ENCODE data around the gene HSD17B1. TPM values are rescaled to one million over a fixed set of nuclear protein-coding genes. Genes with fewer than 3 reads are reported as not detected.
A peak's percentile ranks its signal among the peaks of the same experiment; 100 is the strongest.

The HSD17B1 gene
- polyA plus RNA-seq, 2 donors, result 4.0 to 9.0 TPM

- Histone ChIP-seq H3K27ac (ENCODE audit: low read depth in 2 of 2, low read length in 1 of 2) (peak overlapping the region; percentile 87 to 88), H3K4me1 (ENCODE audit: control insufficient read depth in 2 of 2, insufficient read depth in 2 of 2, low read length in 1 of 2) (peaks cover 4 to 25% of the 10 kb centered on the region in 2 donors), H3K27me3 (ENCODE audit: control insufficient read depth in 1 of 2, insufficient read depth in 2 of 2, low read length in 2 of 2) (no peaks in the 10 kb centered on the region), H3K36me3 (ENCODE audit: control insufficient read depth in 2 of 2, insufficient read depth in 2 of 2, low read length in 1 of 2) (peaks cover 0 to 11% of the 10 kb centered on the region in 2 donors), H3K4me3 (ENCODE audit: low read depth in 1 of 2, low read length in 2 of 2) (no peak overlapping the region), H3K9me3 (ENCODE audit: control insufficient read depth in 2 of 2, insufficient read depth in 1 of 2, low read depth in 1 of 2, low read length in 1 of 2) (no peaks in the 10 kb centered on the region)
- WGBS, 2 donors, result 74 to 75% methylated on average over 10 to 11 of the region's 11 CpGs
Observed at GRCh38 chr17:42521666-42522262, 31.0 kb upstream of the HSD17B1 start.

GRCh38 chr17:42522263-42522790 lies 30.4 kb upstream of the HSD17B1 start:
- H3K36me3 ChIP-seq (ENCODE audit: control insufficient read depth in 2 of 2, insufficient read depth in 2 of 2, low read length in 1 of 2), result peaks cover 0 to 10% of the 10 kb centered on the region in 2 donors
- H3K4me1 ChIP-seq (ENCODE audit: control insufficient read depth in 2 of 2, insufficient read depth in 2 of 2, low read length in 1 of 2), result peaks cover 4 to 29% of the 10 kb centered on the region in 2 donors
- 77 to 80% methylated on average over 9 of the region's 9 CpGs for WGBS, 2 donors

GRCh38 chr17:42522798-42523278 lies 29.9 kb upstream of the HSD17B1 start:
- Histone ChIP-seq H3K36me3 (ENCODE audit: control insufficient read depth in 2 of 2, insufficient read depth in 2 of 2, low read length in 1 of 2) (peaks cover 0 to 10% of the 10 kb centered on the region in 2 donors), H3K4me3 (ENCODE audit: low read depth in 1 of 2, low read length in 2 of 2) (no peak overlapping the region), H3K4me1 (ENCODE audit: control insufficient read depth in 2 of 2, insufficient read depth in 2 of 2, low read length in 1 of 2) (peaks cover 4 to 29% of the 10 kb centered on the region in 2 donors), H3K27me3 (ENCODE audit: control insufficient read depth in 1 of 2, insufficient read depth in 2 of 2, low read length in 2 of 2) (no peaks in the 10 kb centered on the region), H3K9me3 (ENCODE audit: control insufficient read depth in 2 of 2, insufficient read depth in 1 of 2, low read depth in 1 of 2, low read length in 1 of 2) (no peaks in the 10 kb centered on the region), H3K27ac (ENCODE audit: low read depth in 2 of 2, low read length in 1 of 2) (peak overlapping the region; percentile 87 to 88)
- 87 to 91% methylated on average over 8 of the region's 8 CpGs for WGBS, 2 donors

More at GRCh38 chr17:42522263-42522790, 30.4 kb upstream of the HSD17B1 start:
- Histone ChIP-seq H3K9me3 (ENCODE audit: control insufficient read depth in 2 of 2, insufficient read depth in 1 of 2, low read depth in 1 of 2, low read length in 1 of 2) (no peaks in the 10 kb centered on the region), H3K4me3 (ENCODE audit: low read depth in 1 of 2, low read length in 2 of 2) (no peak overlapping the region), H3K27ac (ENCODE audit: low read depth in 2 of 2, low read length in 1 of 2) (peak overlapping the region; percentile 87 to 88), H3K27me3 (ENCODE audit: control insufficient read depth in 1 of 2, insufficient read depth in 2 of 2, low read length in 2 of 2) (no peaks in the 10 kb centered on the region)

- H3K4me3 ChIP-seq (ENCODE audit: low read depth in 1 of 2, low read length in 2 of 2), result no peak overlapping the region
- peaks cover 0 to 12% of the 10 kb centered on the region in 2 donors for H3K4me1 ChIP-seq (ENCODE audit: control insufficient read depth in 2 of 2, insufficient read depth in 2 of 2, low read length in 1 of 2)
- H3K36me3 ChIP-seq (ENCODE audit: control insufficient read depth in 2 of 2, insufficient read depth in 2 of 2, low read length in 1 of 2), result peaks cover 0 to 10% of the 10 kb centered on the region in 2 donors
- 49 to 67% methylated on average over 2 of the region's 2 CpGs for WGBS, 2 donors
- no peaks in the 10 kb centered on the region for H3K27me3 ChIP-seq (ENCODE audit: control insufficient read depth in 1 of 2, insufficient read depth in 2 of 2, low read length in 2 of 2)
- no peak overlapping the region for H3K27ac ChIP-seq (ENCODE audit: low read depth in 2 of 2, low read length in 1 of 2)
- H3K9me3 ChIP-seq (ENCODE audit: control insufficient read depth in 2 of 2, insufficient read depth in 1 of 2, low read depth in 1 of 2, low read length in 1 of 2), result no peaks in the 10 kb centered on the region
Observed at GRCh38 chr17:42525221-42525620, 27.5 kb upstream of the HSD17B1 start.

- WGBS, 2 donors, result 64 to 69% methylated on average over 6 of the region's 6 CpGs
Observed at GRCh38 chr17:42526031-42526444, 26.7 kb upstream of the HSD17B1 start.

GRCh38 chr17:42527932-42528331 lies 24.8 kb upstream of the HSD17B1 start:
- 87 to 90% methylated on average over 6 of the region's 6 CpGs for WGBS, 2 donors
- no peaks in the 10 kb centered on the region for H3K27me3 ChIP-seq (ENCODE audit: control insufficient read depth in 1 of 2, insufficient read depth in 2 of 2, low read length in 2 of 2)
- H3K27ac ChIP-seq (ENCODE audit: low read depth in 2 of 2, low read length in 1 of 2), result no peak overlapping the region
- no peaks in the 10 kb centered on the region for H3K9me3 ChIP-seq (ENCODE audit: control insufficient read depth in 2 of 2, insufficient read depth in 1 of 2, low read depth in 1 of 2, low read length in 1 of 2)
- peaks cover 0 to 16% of the 10 kb centered on the region in 2 donors for H3K4me1 ChIP-seq (ENCODE audit: control insufficient read depth in 2 of 2, insufficient read depth in 2 of 2, low read length in 1 of 2)
- no peak overlapping the region for H3K4me3 ChIP-seq (ENCODE audit: low read depth in 1 of 2, low read length in 2 of 2)
- peaks cover 0 to 1% of the 10 kb centered on the region in 2 donors for H3K36me3 ChIP-seq (ENCODE audit: control insufficient read depth in 2 of 2, insufficient read depth in 2 of 2, low read length in 1 of 2)

More at GRCh38 chr17:42526031-42526444, 26.7 kb upstream of the HSD17B1 start:
- no peak overlapping the region for H3K4me3 ChIP-seq (ENCODE audit: low read depth in 1 of 2, low read length in 2 of 2)
- no peaks in the 10 kb centered on the region for H3K9me3 ChIP-seq (ENCODE audit: control insufficient read depth in 2 of 2, insufficient read depth in 1 of 2, low read depth in 1 of 2, low read length in 1 of 2)
- peaks cover 0 to 10% of the 10 kb centered on the region in 2 donors for H3K36me3 ChIP-seq (ENCODE audit: control insufficient read depth in 2 of 2, insufficient read depth in 2 of 2, low read length in 1 of 2)
- H3K4me1 ChIP-seq (ENCODE audit: control insufficient read depth in 2 of 2, insufficient read depth in 2 of 2, low read length in 1 of 2), result peaks cover 0 to 17% of the 10 kb centered on the region in 2 donors
- H3K27me3 ChIP-seq (ENCODE audit: control insufficient read depth in 1 of 2, insufficient read depth in 2 of 2, low read length in 2 of 2), result no peaks in the 10 kb centered on the region
- H3K27ac ChIP-seq (ENCODE audit: low read depth in 2 of 2, low read length in 1 of 2), result no peak overlapping the region

- 46 to 52% methylated on average over 3 of the region's 3 CpGs for WGBS, 2 donors
- Histone ChIP-seq H3K27ac (ENCODE audit: low read depth in 2 of 2, low read length in 1 of 2) (no peak overlapping the region), H3K36me3 (ENCODE audit: control insufficient read depth in 2 of 2, insufficient read depth in 2 of 2, low read length in 1 of 2) (no peaks in the 10 kb centered on the region), H3K9me3 (ENCODE audit: control insufficient read depth in 2 of 2, insufficient read depth in 1 of 2, low read depth in 1 of 2, low read length in 1 of 2) (no peaks in the 10 kb centered on the region), H3K27me3 (ENCODE audit: control insufficient read depth in 1 of 2, insufficient read depth in 2 of 2, low read length in 2 of 2) (no peaks in the 10 kb centered on the region), H3K4me1 (ENCODE audit: control insufficient read depth in 2 of 2, insufficient read depth in 2 of 2, low read length in 1 of 2) (peaks cover 0 to 16% of the 10 kb centered on the region in 2 donors), H3K4me3 (ENCODE audit: low read depth in 1 of 2, low read length in 2 of 2) (no peak overlapping the region)
Observed at GRCh38 chr17:42529061-42529460, 23.7 kb upstream of the HSD17B1 start.

GRCh38 chr17:42530952-42531454 lies 21.7 kb upstream of the HSD17B1 start:
- H3K27me3 ChIP-seq (ENCODE audit: control insufficient read depth in 1 of 2, insufficient read depth in 2 of 2, low read length in 2 of 2), result no peaks in the 10 kb centered on the region
- no peak overlapping the region for H3K4me3 ChIP-seq (ENCODE audit: low read depth in 1 of 2, low read length in 2 of 2)
- WGBS, 2 donors, result 85 to 96% methylated on average over 2 of the region's 2 CpGs
- peaks cover 0 to 19% of the 10 kb centered on the region in 2 donors for H3K4me1 ChIP-seq (ENCODE audit: control insufficient read depth in 2 of 2, insufficient read depth in 2 of 2, low read length in 1 of 2)
- H3K9me3 ChIP-seq (ENCODE audit: control insufficient read depth in 2 of 2, insufficient read depth in 1 of 2, low read depth in 1 of 2, low read length in 1 of 2), result no peaks in the 10 kb centered on the region
- H3K36me3 ChIP-seq (ENCODE audit: control insufficient read depth in 2 of 2, insufficient read depth in 2 of 2, low read length in 1 of 2), result no peaks in the 10 kb centered on the region
- H3K27ac ChIP-seq (ENCODE audit: low read depth in 2 of 2, low read length in 1 of 2), result peak overlapping the region; percentile 68 to 89

- Histone ChIP-seq H3K36me3 (ENCODE audit: control insufficient read depth in 2 of 2, insufficient read depth in 2 of 2, low read length in 1 of 2) (no peaks in the 10 kb centered on the region), H3K4me1 (ENCODE audit: control insufficient read depth in 2 of 2, insufficient read depth in 2 of 2, low read length in 1 of 2) (peaks cover 0 to 19% of the 10 kb centered on the region in 2 donors), H3K9me3 (ENCODE audit: control insufficient read depth in 2 of 2, insufficient read depth in 1 of 2, low read depth in 1 of 2, low read length in 1 of 2) (no peaks in the 10 kb centered on the region), H3K27ac (ENCODE audit: low read depth in 2 of 2, low read length in 1 of 2) (peak overlapping the region; percentile 89 to 92), H3K4me3 (ENCODE audit: low read depth in 1 of 2, low read length in 2 of 2) (peak overlapping the region; percentile 57 to 58), H3K27me3 (ENCODE audit: control insufficient read depth in 1 of 2, insufficient read depth in 2 of 2, low read length in 2 of 2) (no peaks in the 10 kb centered on the region)
- WGBS, 2 donors, result 11 to 12% methylated on average over 58 to 60 of the region's 60 CpGs
Observed at GRCh38 chr17:42531455-42532354, 21.0 kb upstream of the HSD17B1 start.
